Upper lobe of left lung (tissue), 6 donors: ENCODE results near the gene SGPL1. TPM values are rescaled to one million over a fixed set of nuclear protein-coding genes. Genes with fewer than 3 reads are reported as not detected.

Experiments
- ATAC-seq, 2 donors: fragments of 200-7000 bp; cut with Tn5 transposase; one replicate each; pipeline ENCODE4 v1.9.1; 2022; ENCODE audit warnings: mild to moderate bottlenecking in 2 of 2, moderate library complexity in 2 of 2; ENCODE audit not compliant: low FRiP score in 2 of 2
- DNase-seq, 2 donors: peaks; one replicate each; pipeline ENCODE4 v3.0.0-alpha.2; 2019 to 2020
- H3K27ac ChIP-seq, 4 donors: fragments of 200-600 bp; sonication (generic); one replicate each; pipeline ENCODE4 v1.5.1; 2016 to 2019
- H3K27me3 ChIP-seq, 4 donors: fragments of 200-600 bp; sonication (generic); one replicate each; pipeline ENCODE4 v1.5.1; 2017 to 2019
- H3K36me3 ChIP-seq, 4 donors: fragments of 200-600 bp; sonication (generic); one replicate each; pipeline ENCODE4 v1.5.1; 2016 to 2019
- H3K4me1 ChIP-seq, 4 donors: fragments of 200-600 bp; sonication (generic); one replicate each; pipeline ENCODE4 v1.5.1; 2018 to 2019
- H3K4me3 ChIP-seq, 4 donors: fragments of 200-600 bp; sonication (generic); one replicate each; pipeline ENCODE4 v1.5.1; 2017 to 2019; ENCODE audit warnings: mild to moderate bottlenecking in 2 of 4, moderate library complexity in 1 of 4
- H3K9me3 ChIP-seq, 4 donors: fragments of 200-600 bp; sonication (generic); one replicate each; pipeline ENCODE4 v1.5.1; 2018 to 2019
- EP300 ChIP-seq, 4 donors: sonication (generic); formaldehyde crosslinking; IDR thresholded peaks; one replicate each; pipeline ENCODE4 v1.5.1; 2017; ENCODE audit warnings: antibody characterized with exemption in 4 of 4, control low read depth in 2 of 4
- POLR2A ChIP-seq, 4 donors: fragments of 450-650 bp; IDR thresholded peaks; one replicate each; pipeline ENCODE4 v1.5.1; 2016 to 2017; ENCODE audit warnings: antibody characterized with exemption in 4 of 4, mild to moderate bottlenecking in 2 of 4
- POLR2AphosphoS5 ChIP-seq, 2 donors: sonication (generic); formaldehyde crosslinking; IDR thresholded peaks; one replicate each; pipeline ENCODE4 v1.5.1; 2017; ENCODE audit warnings: antibody characterized with exemption in 2 of 2
- WGBS, 2 donors: methylation state at CpG; one replicate each; pipeline ENCODE4 v1.1.5; 2017 to 2018; 5-methylcytosine and 5-hydroxymethylcytosine counted together
- total RNA-seq, 6 donors: library from RNA; depleted of rRNA in 4 of 6; stranded (reverse); fragments of >200 nt in 4 of 6; gene quantifications; one replicate each; pipeline versions ENCODE4 v1.1.0 to v1.2.1, GENCODE V29; 2016 to 2021
- TF ChIP-seq, protein P1 (sequence below), 6 experiments: fragments of 450-650 bp in 4 of 6; fragments of 200-600 bp in 2 of 6; sonication (generic) in 2 of 6; IDR thresholded peaks; one replicate each; pipeline ENCODE4 v1.5.1; 2016 to 2019; ENCODE audit warnings: antibody characterized with exemption in 6 of 6
- donor health status: DM: no; HTN: no; CAD: no; lungs with moderate emphysema.
- donor health status: DM: no; HTN: yes; CAD: no; lungs with severe emphysema.

Gene SGPL1
- total RNA-seq, 6 donors from 2014 or later = 18.4 to 43.8 (median 30.4) TPM

- WGBS, 2 donors = 76 to 87% methylated on average over 9 of the region's 9 CpGs
- DNase-seq (no peak), ATAC-seq (no peak)
- Histone ChIP-seq H3K9me3 (no peaks in the 10 kb centered on the region), H3K36me3 (no peaks in the 10 kb centered on the region), H3K4me1 (no peaks in the 10 kb centered on the region), H3K27me3 (no peaks in the 10 kb centered on the region), H3K27ac (no peak overlapping the region), H3K4me3 (no peak overlapping the region)
- TF ChIP-seq POLR2AphosphoS5 (IDR thresholded peaks at IDR 0.05) = no peak
Measured at GRCh38 chr10:70778267-70778924, 37.4 kb upstream of the SGPL1 start.

DNA sequence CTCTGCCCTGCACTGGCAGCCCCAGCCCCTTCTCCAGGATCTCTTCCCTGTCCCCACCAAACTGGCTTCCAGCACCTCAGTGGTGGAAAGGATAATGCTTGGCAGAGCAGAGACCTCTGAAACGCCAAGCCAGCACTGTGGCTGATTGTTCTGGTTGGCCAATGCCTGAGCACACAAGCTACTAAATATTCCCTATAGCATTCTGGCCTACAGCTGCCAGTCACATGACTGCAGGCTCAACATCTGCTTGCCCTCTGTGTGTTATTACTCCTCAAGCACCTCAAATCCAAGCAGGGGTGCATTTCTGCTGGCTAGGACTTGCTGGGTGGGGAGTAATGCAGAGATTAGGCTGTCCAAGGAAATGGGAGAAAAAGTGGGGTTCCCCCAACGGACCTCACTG lies 36.7 kb upstream of the SGPL1 start:
- Histone ChIP-seq H3K4me1 (no peaks in the 10 kb centered on the region), H3K9me3 (no peaks in the 10 kb centered on the region), H3K27me3 (no peaks in the 10 kb centered on the region), H3K27ac (no peak overlapping the region), H3K4me3 (no peak overlapping the region), H3K36me3 (no peaks in the 10 kb centered on the region)
- peak in 1 of 2 donors; percentile 7 for DNase-seq
- ATAC-seq = no peak
- WGBS, 2 donors = 64 to 84% methylated on average over 2 of the region's 2 CpGs
- TF ChIP-seq POLR2A (IDR thresholded peaks at IDR 0.05) (no peak), EP300 (IDR thresholded peaks at IDR 0.05) (no peak), POLR2AphosphoS5 (IDR thresholded peaks at IDR 0.05) (no peak)
- TF ChIP-seq, protein P1, sequence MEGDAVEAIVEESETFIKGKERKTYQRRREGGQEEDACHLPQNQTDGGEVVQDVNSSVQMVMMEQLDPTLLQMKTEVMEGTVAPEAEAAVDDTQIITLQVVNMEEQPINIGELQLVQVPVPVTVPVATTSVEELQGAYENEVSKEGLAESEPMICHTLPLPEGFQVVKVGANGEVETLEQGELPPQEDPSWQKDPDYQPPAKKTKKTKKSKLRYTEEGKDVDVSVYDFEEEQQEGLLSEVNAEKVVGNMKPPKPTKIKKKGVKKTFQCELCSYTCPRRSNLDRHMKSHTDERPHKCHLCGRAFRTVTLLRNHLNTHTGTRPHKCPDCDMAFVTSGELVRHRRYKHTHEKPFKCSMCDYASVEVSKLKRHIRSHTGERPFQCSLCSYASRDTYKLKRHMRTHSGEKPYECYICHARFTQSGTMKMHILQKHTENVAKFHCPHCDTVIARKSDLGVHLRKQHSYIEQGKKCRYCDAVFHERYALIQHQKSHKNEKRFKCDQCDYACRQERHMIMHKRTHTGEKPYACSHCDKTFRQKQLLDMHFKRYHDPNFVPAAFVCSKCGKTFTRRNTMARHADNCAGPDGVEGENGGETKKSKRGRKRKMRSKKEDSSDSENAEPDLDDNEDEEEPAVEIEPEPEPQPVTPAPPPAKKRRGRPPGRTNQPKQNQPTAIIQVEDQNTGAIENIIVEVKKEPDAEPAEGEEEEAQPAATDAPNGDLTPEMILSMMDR (IDR thresholded peaks at IDR 0.05) = no peak

- no peaks in the 10 kb centered on the region for H3K36me3 ChIP-seq
- DNase-seq (peak in 1 of 2 donors; percentile 51), ATAC-seq (peak in 1 of 2 donors; percentile 78)
- no peaks in the 10 kb centered on the region for H3K9me3 ChIP-seq
- no peak for TF ChIP-seq POLR2AphosphoS5 (IDR thresholded peaks at IDR 0.05)
- TF ChIP-seq, protein P1 (IDR thresholded peaks at IDR 0.05) = no peak
- TF ChIP-seq EP300 (IDR thresholded peaks at IDR 0.05) = no peak
- TF ChIP-seq POLR2A (IDR thresholded peaks at IDR 0.05) = peak in 1 of 4 donors; percentile 8
- WGBS, 2 donors = 81 to 85% methylated on average over 16 of the region's 16 CpGs
- H3K4me3 ChIP-seq = no peak overlapping the region
- H3K4me1 ChIP-seq = no peaks in the 10 kb centered on the region
- H3K27me3 ChIP-seq = no peaks in the 10 kb centered on the region
- no peak overlapping the region for H3K27ac ChIP-seq
Measured at GRCh38 chr10:70779511-70780369, 36.0 kb upstream of the SGPL1 start.

GRCh38 chr10:70780370-70780760 lies 35.4 kb upstream of the SGPL1 start:
- no peaks in the 10 kb centered on the region for H3K27me3 ChIP-seq
- H3K4me1 ChIP-seq = no peaks in the 10 kb centered on the region
- ATAC-seq (no peak), DNase-seq (no peak)
- H3K36me3 ChIP-seq = no peaks in the 10 kb centered on the region
- 92 to 97% methylated on average over 9 of the region's 9 CpGs for WGBS, 2 donors
- no peaks in the 10 kb centered on the region for H3K9me3 ChIP-seq
- TF ChIP-seq EP300 (IDR thresholded peaks at IDR 0.05) = no peak
- no peak for TF ChIP-seq POLR2AphosphoS5 (IDR thresholded peaks at IDR 0.05)
- TF ChIP-seq, protein P1 (IDR thresholded peaks at IDR 0.05) = no peak
- no peak for TF ChIP-seq POLR2A (IDR thresholded peaks at IDR 0.05)
- H3K4me3 ChIP-seq = no peak overlapping the region
- H3K27ac ChIP-seq = no peak overlapping the region

- no peak for DNase-seq
- H3K9me3 ChIP-seq = no peaks in the 10 kb centered on the region
- no peak overlapping the region for H3K27ac ChIP-seq
- no peaks in the 10 kb centered on the region for H3K36me3 ChIP-seq
- H3K4me3 ChIP-seq = no peak overlapping the region
- TF ChIP-seq EP300 (IDR thresholded peaks at IDR 0.05) = no peak
- TF ChIP-seq, protein P1 (IDR thresholded peaks at IDR 0.05) = no peak
- no peak for TF ChIP-seq POLR2A (IDR thresholded peaks at IDR 0.05)
- no peak for TF ChIP-seq POLR2AphosphoS5 (IDR thresholded peaks at IDR 0.05)
- H3K27me3 ChIP-seq = no peaks in the 10 kb centered on the region
- H3K4me1 ChIP-seq = no peaks in the 10 kb centered on the region
- WGBS, 2 donors = 94 to 95% methylated on average over 4 of the region's 4 CpGs
- no peak for ATAC-seq
Measured at GRCh38 chr10:70780772-70781171, 35.0 kb upstream of the SGPL1 start.
